Measurements from ENCODE around the gene FBXW8. TPM values are rescaled to one million over a fixed set of nuclear protein-coding genes. Genes with fewer than 3 reads are reported as not detected.

Gene FBXW8
- total RNA-seq, 120 experiments from 2014 or later, result 6.8 to 18.0 (median 11.1) TPM

Other genes with a start within 250 kb of the FBXW8 start
- 10 to 100 TPM; 30.7 to 74.8 (median 44.1) TPM for gene SPRING1, start 172.9 kb upstream of the FBXW8 start, total RNA-seq
- 10 to 100 TPM; 30.4 to 86.7 (median 60.1) TPM for gene RNFT2, start 172.6 kb upstream of the FBXW8 start, total RNA-seq
- 10 to 100 TPM in 30 of 120 experiments, 1 to 10 TPM in 90; 1.7 to 19.5 (median 8.0) TPM for gene HRK, start 29.5 kb upstream of the FBXW8 start, total RNA-seq
- 10 to 100 TPM; 12.2 to 65.0 (median 37.1) TPM for gene TESC, start 188.5 kb downstream of the FBXW8 start, total RNA-seq